Posterior vena cava (tissue), 2 donors: ENCODE measurements around the gene TMPRSS4. TPM values are rescaled to one million over a fixed set of nuclear protein-coding genes. Genes with fewer than 3 reads are reported as not detected.
A peak's percentile ranks its signal among the peaks of the same experiment; 100 is the strongest.

Experiments used
- DNase-seq: peaks from one replicate; pipeline ENCODE4 v3.0.0-alpha.2; 2020; ENCODE audit warnings: low spot score
- intact Hi-C, 2 donors: fragments of 100-400 bp; cut with DNase I; formaldehyde crosslinking; loops; one replicate each; pipeline versions ENCODE4 v1.14.1 to v1.14.2; 2022 to 2023
- total RNA-seq, 2 donors: library from RNA; stranded (reverse); fragmentation: NEBNext Ultra II Directional; extraction: Animal tissue kit (Norgen Biotek cat#: 25700); gene quantifications; one replicate each; pipeline ENCODE4 v1.2.1, GENCODE V29; 2021
- donor health status: DM: yes; HTN: yes; CAD: no.
- donor health status: DM: yes; HTN: yes; CAD: no.

TMPRSS4 gene
- total RNA-seq, 2 donors from 2014 or later, result not detected

- DNase-seq, result no peak
- intact Hi-C loops, result no loop called here
Observed at GRCh38 chr11:118095493-118095892, 18.6 kb downstream of the TMPRSS4 start.

- intact Hi-C loops, result no loop called here
- DNase-seq, result no peak
Observed at GRCh38 chr11:118095967-118096367, 19.1 kb downstream of the TMPRSS4 start.

GRCh38 chr11:118098996-118099837 lies 22.3 kb downstream of the TMPRSS4 start:
- intact Hi-C loops, result no loop called here
- peak; percentile 61 for DNase-seq

- intact Hi-C loops, result no loop called here
- peak; percentile 73 for DNase-seq
Observed at GRCh38 chr11:118099838-118100556, 23.1 kb downstream of the TMPRSS4 start.

GRCh38 chr11:118100691-118101232 lies 23.9 kb downstream of the TMPRSS4 start:
- DNase-seq, result peak; percentile 66
- intact Hi-C loops, result no loop called here

- peak; percentile 48 for DNase-seq
- intact Hi-C loops, result no loop called here
Observed at GRCh38 chr11:118102721-118103261, 25.9 kb downstream of the TMPRSS4 start.

- peak; percentile 31 for DNase-seq
- intact Hi-C loops, result no loop called here
Observed at GRCh38 chr11:118104491-118104890, 27.6 kb downstream of the TMPRSS4 start.

- DNase-seq, result peak; percentile 82
- intact Hi-C loops, result no loop called here
Observed at GRCh38 chr11:118105657-118106305, 28.9 kb downstream of the TMPRSS4 start.

GRCh38 chr11:118106789-118107335 lies 30.0 kb downstream of the TMPRSS4 start:
- DNase-seq, result peak; percentile 40

GRCh38 chr11:118108513-118108912 lies 31.6 kb downstream of the TMPRSS4 start:
- peak; percentile 47 for DNase-seq
- intact Hi-C loops, result no loop called here

More at GRCh38 chr11:118106789-118107335, 30.0 kb downstream of the TMPRSS4 start:
- intact Hi-C loops, result no loop called here

- intact Hi-C loops, result no loop called here
- DNase-seq, result peak; percentile 69
Observed at GRCh38 chr11:118109231-118109630, 32.4 kb downstream of the TMPRSS4 start.

- intact Hi-C loops, result no loop called here
- DNase-seq, result peak; percentile 59
Observed at GRCh38 chr11:118111019-118111743, 34.3 kb downstream of the TMPRSS4 start.

- DNase-seq, result peak; percentile 49
- intact Hi-C loops, result no loop called here
Observed at GRCh38 chr11:118111744-118112035, 34.8 kb downstream of the TMPRSS4 start.

GRCh38 chr11:118112711-118113430 lies 36.0 kb downstream of the TMPRSS4 start:
- intact Hi-C loops, result no loop called here
- peak; percentile 62 for DNase-seq

- no peak for DNase-seq
- intact Hi-C loops, result no loop called here
Observed at GRCh38 chr11:118114266-118114665, 37.4 kb downstream of the TMPRSS4 start.

GRCh38 chr11:118115048-118115447 lies 38.2 kb downstream of the TMPRSS4 start:
- no peak for DNase-seq
- intact Hi-C loops, result no loop called here

GRCh38 chr11:118117790-118118601 lies 41.1 kb downstream of the TMPRSS4 start:
- DNase-seq, result no peak

More at GRCh38 chr11:118117790-118118601, 41.1 kb downstream of the TMPRSS4 start:
- intact Hi-C loops, result no loop called here
